ENCODE data around the gene TENM4.

GRCh38 chr11:79150966-79151365 lies 289.9 kb downstream of the TENM4 start:
- no peak for TF ChIP-seq CTCF (IDR thresholded peaks at IDR 0.05; ENCODE audit: low read depth, low read length, missing input control)
- TF ChIP-seq FOXA1 (IDR thresholded peaks at IDR 0.05): no peak
- TF ChIP-seq YY1 (IDR thresholded peaks at IDR 0.05): no peak
- TF ChIP-seq RXRA (IDR thresholded peaks at IDR 0.05): no peak
- no peak for TF ChIP-seq RAD21 (IDR thresholded peaks at IDR 0.05)
- no peak for TF ChIP-seq SP1 (IDR thresholded peaks at IDR 0.05)
- TF ChIP-seq REST (IDR thresholded peaks at IDR 0.05): no peak
- no peak for TF ChIP-seq JUND (IDR thresholded peaks at IDR 0.05)
- no peak for TF ChIP-seq ATF3 (IDR thresholded peaks at IDR 0.05)
- no peak for TF ChIP-seq MAX (IDR thresholded peaks at IDR 0.05)
- TF ChIP-seq GABPA (IDR thresholded peaks at IDR 0.05 in 1 of 2, conservative IDR thresholded peaks at IDR 0.05 in 1 of 2): no peak
- no peak for TF ChIP-seq HNF4G (IDR thresholded peaks at IDR 0.05)
- TF ChIP-seq ZBTB33 (IDR thresholded peaks at IDR 0.05): no peak
